Natural killer cell treated with Interleukin-12 subunit alpha and Interleukin-12 subunit beta and Interleukin-15 and Interleukin-18, amount 100 ng/mL, for 72 hours (primary cell): ENCODE measurements around the gene SH3BP4. TPM values are rescaled to one million over a fixed set of nuclear protein-coding genes. Genes with fewer than 3 reads are reported as not detected.
A peak's percentile ranks its signal among the peaks of the same experiment; 100 is the strongest.

Experiments used
- ATAC-seq, 2 donors: fragments of 150-1000 bp; cut with Tn5 transposase in 1 of 2; sonication (Bioruptor Pico), chemical (Tn5 transposase) in 1 of 2; 2 replicates each; pipeline ENCODE4 v1.10.0; 2021
- DNase-seq: peaks from one replicate; pipeline ENCODE4 v3.0.0; 2022; ENCODE audit warnings: low spot score
- H3K27ac Mint-ChIP-seq, 2 donors: 1 replicate in 1 of 2; 2 replicates in 1 of 2; pipeline ENCODE4 v1.8.0; 2022; ENCODE audit warnings: mixed read lengths in 2 of 2, mild to moderate bottlenecking in 1 of 2, moderate library complexity in 1 of 2
- H3K27me3 Mint-ChIP-seq, 2 donors: 1 replicate in 1 of 2; 2 replicates in 1 of 2; pipeline ENCODE4 v1.8.0; 2022; ENCODE audit warnings: mixed read lengths in 2 of 2
- H3K36me3 Mint-ChIP-seq: one replicate; pipeline ENCODE4 v1.8.0; 2022; ENCODE audit warnings: mixed read lengths
- H3K4me1 Mint-ChIP-seq, 2 donors: 1 replicate in 1 of 2; 2 replicates in 1 of 2; pipeline ENCODE4 v1.8.0; 2022; ENCODE audit warnings: low read depth in 2 of 2, mixed read lengths in 2 of 2, mild to moderate bottlenecking in 1 of 2
- H3K4me3 Mint-ChIP-seq: one replicate; pipeline ENCODE4 v1.8.0; 2022; ENCODE audit warnings: mixed read lengths
- H3K9me3 Mint-ChIP-seq: 2 replicates; pipeline ENCODE4 v1.8.0; 2022; ENCODE audit warnings: mixed read lengths
- total RNA-seq, 2 donors: library from RNA; stranded (reverse); gene quantifications; one replicate each; pipeline ENCODE4 v1.2.3, GENCODE V29; 2022

Gene SH3BP4
- total RNA-seq, 2 donors from 2014 or later = not detected

DNA sequence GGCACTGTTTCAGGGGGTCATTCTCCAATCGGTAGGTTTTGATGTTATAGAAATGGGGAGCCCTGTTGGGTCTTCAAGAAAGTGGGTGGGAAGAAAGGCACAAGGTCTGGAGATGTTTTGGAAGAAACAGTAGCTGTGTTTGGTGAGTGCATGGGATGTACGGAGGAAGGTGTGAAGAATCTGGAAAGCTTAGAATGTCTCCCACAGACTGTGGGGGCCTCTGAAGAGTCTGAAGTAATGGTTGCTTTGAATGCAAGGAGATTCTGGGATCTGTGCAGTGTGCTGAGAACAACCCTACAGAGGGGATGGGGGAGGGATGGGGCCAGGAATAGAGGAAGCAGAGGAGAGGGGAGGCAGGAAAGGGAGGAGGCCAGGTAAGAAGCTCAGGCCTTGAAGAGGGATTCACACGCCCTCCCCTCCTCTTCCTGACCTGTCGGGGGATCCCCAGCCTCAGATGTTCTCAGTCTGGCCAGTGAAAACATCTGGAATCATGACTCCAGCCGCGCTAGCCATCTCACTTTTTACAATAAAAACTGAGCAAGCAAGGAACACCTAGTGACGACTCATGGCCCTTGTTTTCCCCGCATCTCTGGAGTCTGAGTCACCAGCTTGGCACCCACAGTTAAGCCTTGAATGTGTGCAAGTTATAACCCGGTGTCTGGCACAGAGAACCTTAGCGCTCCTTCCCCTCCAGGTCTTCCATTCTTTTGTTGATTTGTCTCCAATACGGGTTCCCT lies 74.2 kb downstream of the SH3BP4 start:
- no peaks in the 10 kb centered on the region for H3K9me3 Mint-ChIP-seq
- no peak overlapping the region for H3K27ac Mint-ChIP-seq
- H3K36me3 Mint-ChIP-seq = no peaks in the 10 kb centered on the region
- no peak overlapping the region for H3K4me3 Mint-ChIP-seq
- H3K4me1 Mint-ChIP-seq = no peaks in the 10 kb centered on the region
- ATAC-seq (no peak), DNase-seq (no peak)
- peaks cover 0 to 3% of the 10 kb centered on the region in 2 donors for H3K27me3 Mint-ChIP-seq

DNA sequence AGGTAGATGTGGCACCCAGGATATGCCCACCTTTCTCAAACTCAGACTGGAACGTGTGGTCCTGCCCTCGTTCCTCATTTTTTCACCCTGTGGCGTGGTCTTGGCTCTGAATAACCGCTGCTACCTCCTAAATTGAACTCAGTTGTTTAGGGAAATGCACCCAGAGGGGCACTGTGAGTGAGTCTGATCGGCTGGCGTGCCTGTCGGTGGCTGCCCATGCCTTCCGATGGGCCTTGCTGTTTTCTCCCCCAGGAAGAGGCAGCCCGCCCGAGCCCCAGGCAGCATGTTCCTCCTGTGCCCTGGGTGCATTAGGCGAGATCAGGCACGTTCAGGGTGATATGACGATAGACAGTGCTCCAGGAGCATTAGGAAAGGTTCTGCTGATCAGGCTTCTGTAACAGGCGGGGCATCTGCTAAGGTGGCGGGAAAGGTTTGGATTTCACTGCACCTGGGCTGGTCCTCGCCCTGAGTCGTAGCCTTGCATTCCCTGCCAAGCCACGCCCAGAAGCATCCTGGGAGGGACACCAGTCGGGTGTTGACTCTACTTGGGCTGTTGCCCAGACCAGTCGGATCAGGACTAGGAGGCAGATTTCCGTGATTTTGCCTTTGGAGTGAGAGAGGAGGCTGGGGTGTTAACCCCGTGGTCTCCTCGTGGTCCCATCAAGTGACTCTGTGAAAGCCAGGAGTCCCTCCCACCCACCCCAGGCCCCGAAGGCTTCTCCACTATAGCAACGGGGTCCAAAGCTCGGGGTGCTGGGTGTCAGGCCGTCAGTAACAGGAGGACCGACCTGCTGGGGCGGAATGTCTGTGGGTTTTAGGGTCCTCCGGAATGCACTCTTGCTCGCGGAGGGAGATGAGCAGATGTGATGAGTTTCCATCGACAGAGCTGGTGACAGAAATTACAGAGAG lies 75.1 kb downstream of the SH3BP4 start:
- peaks cover 0 to 3% of the 10 kb centered on the region in 2 donors for H3K27me3 Mint-ChIP-seq
- H3K27ac Mint-ChIP-seq = no peak overlapping the region
- DNase-seq (no peak), ATAC-seq (no peak)
- H3K36me3 Mint-ChIP-seq = no peaks in the 10 kb centered on the region
- no peak overlapping the region for H3K4me3 Mint-ChIP-seq
- no peaks in the 10 kb centered on the region for H3K9me3 Mint-ChIP-seq
- H3K4me1 Mint-ChIP-seq = no peaks in the 10 kb centered on the region

DNA sequence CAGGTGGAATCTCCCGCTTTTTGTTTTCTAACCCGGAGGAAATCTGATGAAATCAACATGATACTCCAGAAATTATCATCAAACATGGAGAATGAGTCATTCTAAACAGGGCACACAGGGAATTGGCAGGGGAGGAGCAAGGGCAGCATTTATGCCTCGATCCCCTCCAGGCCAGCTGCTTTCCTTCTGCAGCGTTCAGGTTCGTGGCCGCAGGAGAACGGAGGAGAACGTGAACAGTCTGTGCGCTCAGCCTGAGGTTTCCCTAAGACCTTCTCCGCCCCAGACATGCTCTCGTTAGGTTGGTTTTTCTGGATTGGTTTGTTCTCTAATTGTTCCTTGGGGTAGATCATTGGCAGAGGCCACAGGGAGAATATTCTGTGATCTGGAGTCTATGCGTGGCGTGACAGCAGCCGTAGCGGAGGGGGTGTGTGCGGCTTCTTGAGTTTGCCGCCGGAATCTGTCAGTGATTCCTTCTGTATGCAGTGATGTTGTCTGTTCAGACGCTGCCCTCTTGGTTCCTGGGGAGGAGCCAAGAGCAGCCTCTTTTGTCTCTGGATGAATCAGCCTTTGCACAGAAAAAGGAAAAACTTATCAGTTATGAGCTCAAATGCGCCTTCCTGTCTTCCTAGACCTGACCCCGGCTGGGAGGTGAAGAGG lies 75.9 kb downstream of the SH3BP4 start:
- H3K4me3 Mint-ChIP-seq = no peak overlapping the region
- peaks cover 0 to 3% of the 10 kb centered on the region in 2 donors for H3K27me3 Mint-ChIP-seq
- no peak for ATAC-seq
- H3K4me1 Mint-ChIP-seq = no peaks in the 10 kb centered on the region
- H3K9me3 Mint-ChIP-seq = no peaks in the 10 kb centered on the region
- no peak overlapping the region for H3K27ac Mint-ChIP-seq
- H3K36me3 Mint-ChIP-seq = no peaks in the 10 kb centered on the region
- DNase-seq = no peak

DNA sequence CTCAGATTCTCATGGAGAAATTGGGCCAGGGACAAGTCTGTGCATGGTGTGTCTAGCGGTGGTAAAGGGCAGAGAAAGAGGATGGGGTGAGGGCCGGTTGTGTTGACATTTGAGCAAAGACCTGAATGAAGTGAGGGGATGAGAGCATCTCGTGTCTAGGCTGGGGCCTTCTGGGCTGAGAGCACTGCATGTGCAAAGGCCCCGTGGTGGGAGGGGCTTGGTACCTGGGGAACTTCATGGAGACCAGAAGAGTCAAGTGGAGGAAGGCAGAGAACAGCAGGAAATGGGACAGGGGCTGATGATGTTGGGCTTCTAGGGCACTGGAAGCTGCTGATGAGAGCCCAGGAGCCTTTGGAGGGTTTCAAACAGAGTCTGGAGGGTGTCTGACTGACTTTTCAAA lies 76.8 kb downstream of the SH3BP4 start:
- no peaks in the 10 kb centered on the region for H3K4me1 Mint-ChIP-seq
- no peak overlapping the region for H3K27ac Mint-ChIP-seq
- no peak for ATAC-seq
- no peaks in the 10 kb centered on the region for H3K36me3 Mint-ChIP-seq
- no peaks in the 10 kb centered on the region for H3K9me3 Mint-ChIP-seq
- peaks cover 0 to 3% of the 10 kb centered on the region in 2 donors for H3K27me3 Mint-ChIP-seq
- H3K4me3 Mint-ChIP-seq = no peak overlapping the region
- no peak for DNase-seq

DNA sequence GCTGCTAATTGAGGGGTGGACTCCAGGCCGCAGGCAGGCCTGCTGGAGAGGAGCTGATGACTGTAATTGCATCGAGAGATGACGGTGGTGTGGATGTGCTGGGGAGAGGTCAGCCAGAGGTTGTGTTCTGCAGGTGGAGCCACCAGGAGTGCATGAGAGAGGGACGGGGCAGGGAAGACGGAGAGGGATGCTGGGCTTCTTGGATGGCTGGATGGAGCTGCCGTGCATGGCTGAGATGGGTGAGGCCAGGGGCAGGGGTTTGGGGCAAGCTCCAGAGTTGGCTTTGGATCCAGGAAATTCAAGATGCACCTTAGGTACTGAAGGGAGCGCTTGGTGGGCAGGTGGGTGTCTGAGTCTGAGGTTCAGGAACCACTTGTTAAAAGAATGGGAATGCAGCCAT lies 77.2 kb downstream of the SH3BP4 start:
- Mint-ChIP-seq H3K4me1 (no peaks in the 10 kb centered on the region), H3K36me3 (no peaks in the 10 kb centered on the region), H3K9me3 (no peaks in the 10 kb centered on the region), H3K4me3 (no peak overlapping the region), H3K27ac (no peak overlapping the region), H3K27me3 (peaks cover 0 to 3% of the 10 kb centered on the region in 2 donors)
- DNase-seq (no peak), ATAC-seq (peak in 1 of 2 donors; percentile 8)

DNA sequence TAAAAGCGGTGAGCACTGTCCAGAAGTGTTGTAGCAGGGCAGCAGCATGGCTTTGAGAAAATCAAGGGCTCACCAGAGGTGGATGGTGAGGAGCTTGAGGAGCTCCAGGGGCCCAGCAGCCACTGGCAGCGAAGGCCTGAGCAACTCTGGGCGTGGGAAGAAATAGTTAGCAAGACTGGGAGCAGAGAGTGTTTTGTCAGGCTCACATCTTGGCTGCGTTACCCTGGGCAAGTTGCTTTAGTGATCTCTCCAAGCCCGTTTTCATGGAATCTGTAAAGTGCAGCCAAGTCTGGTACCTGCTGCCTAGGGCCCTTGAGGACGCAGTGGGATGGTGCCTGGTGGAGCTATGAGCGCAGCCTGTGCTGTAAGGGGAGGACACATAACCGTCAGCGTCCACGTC lies 78.3 kb downstream of the SH3BP4 start:
- Mint-ChIP-seq H3K4me3 (no peak overlapping the region), H3K4me1 (no peaks in the 10 kb centered on the region), H3K27me3 (peaks cover 0 to 3% of the 10 kb centered on the region in 2 donors), H3K9me3 (no peaks in the 10 kb centered on the region), H3K36me3 (no peaks in the 10 kb centered on the region), H3K27ac (no peak overlapping the region)
- no peak for DNase-seq
- no peak for ATAC-seq

DNA sequence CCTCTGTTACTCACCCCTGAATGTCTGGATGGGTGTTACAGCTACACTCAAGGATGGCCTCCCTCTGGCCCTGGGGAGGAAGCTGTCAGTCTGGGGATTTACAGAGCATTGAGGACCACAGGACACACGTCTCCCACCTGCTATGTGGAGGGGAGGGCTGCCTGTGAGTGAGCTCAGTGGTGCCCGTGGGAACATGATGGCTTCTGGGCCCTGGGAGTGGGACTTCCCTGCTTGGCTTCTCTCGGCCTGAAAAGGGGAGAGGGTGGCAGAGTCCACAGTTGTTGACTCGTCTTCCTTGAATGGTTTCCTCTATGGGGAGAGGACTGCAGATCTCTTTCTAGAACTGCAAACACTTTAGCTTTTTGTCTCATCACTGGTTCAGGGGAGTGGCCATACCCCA lies 79.1 kb downstream of the SH3BP4 start:
- no peaks in the 10 kb centered on the region for H3K36me3 Mint-ChIP-seq
- H3K9me3 Mint-ChIP-seq = no peaks in the 10 kb centered on the region
- H3K27me3 Mint-ChIP-seq = no peaks in the 10 kb centered on the region
- H3K4me1 Mint-ChIP-seq = no peaks in the 10 kb centered on the region
- no peak overlapping the region for H3K4me3 Mint-ChIP-seq
- ATAC-seq (no peak), DNase-seq (no peak)
- H3K27ac Mint-ChIP-seq = no peak overlapping the region

DNA sequence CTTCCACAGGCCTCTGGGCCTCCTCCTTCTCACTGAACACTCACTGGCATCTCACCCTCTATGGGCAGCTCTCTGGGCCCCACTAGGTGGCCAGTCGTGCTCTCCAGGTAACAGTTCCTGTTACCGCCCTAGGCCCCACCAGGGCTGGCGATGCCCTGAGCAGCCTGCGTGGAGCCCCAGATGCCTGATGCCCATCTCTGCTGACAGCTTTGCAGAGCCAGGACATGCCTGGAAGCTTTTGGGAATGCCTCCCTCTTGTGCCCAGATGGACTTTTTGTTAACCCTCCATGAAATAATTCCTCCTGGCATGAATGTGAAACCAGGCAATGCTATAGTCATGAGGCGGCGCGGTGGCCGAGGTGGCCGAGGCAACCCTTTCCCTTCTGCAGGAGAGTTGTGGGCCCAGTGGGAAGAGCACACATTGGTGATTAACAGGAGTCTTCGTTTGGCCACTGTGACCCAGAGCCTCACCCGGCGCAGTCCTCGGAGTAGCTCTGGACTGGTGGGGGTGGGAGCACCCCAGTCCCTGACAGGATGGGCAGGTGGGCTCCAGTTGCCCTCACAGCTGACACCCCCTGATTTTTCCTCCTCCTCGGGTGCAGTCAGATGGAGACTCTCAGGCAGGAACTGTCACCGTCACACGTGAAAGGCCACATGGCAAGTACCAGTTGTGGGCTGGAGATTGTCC lies 80.0 kb downstream of the SH3BP4 start:
- Mint-ChIP-seq H3K27me3 (no peaks in the 10 kb centered on the region), H3K9me3 (no peaks in the 10 kb centered on the region), H3K36me3 (no peaks in the 10 kb centered on the region), H3K4me1 (no peaks in the 10 kb centered on the region), H3K4me3 (no peak overlapping the region), H3K27ac (no peak overlapping the region)
- DNase-seq (no peak), ATAC-seq (no peak)

DNA sequence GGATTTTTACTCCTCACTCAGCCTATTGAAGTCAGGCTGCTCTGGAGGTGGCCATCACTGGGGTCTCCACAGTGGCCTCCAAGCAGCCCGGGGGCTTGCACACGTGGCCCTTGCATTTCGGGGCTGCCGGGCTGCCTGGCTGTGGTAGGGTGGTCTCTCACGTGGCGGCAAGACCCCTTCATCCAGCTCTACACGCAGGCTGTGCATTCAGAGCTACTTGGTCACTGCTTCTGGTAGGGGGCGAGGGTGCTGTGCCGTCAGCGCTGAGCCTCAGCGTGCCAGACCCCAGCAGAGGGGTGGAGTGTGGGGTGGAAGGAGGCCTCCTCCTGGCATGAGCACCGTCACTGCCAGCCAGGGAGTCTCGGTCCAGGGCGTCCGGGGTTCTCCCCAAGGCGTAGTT lies 80.6 kb downstream of the SH3BP4 start:
- DNase-seq = no peak
- no peak overlapping the region for H3K27ac Mint-ChIP-seq

DNA sequence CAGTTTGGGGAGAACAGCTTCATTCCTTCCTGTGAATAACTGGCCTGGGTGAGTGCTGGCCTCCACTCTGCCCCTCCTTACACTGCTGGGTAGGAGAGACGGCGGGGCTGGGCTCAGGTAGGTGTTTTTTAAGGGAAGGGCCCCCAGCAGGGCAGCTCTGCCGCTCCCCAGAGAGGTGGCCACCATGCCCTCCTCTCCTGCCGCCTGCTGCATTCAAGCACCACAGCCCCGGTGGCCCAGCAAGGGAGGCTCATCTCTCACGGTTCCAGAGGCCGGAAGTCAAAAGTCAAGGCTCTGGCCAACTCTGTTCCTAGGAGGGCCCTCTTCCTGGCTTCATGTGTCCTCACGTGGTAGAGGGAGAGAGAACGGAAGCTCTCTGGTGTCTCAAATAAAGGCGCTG lies 81.1 kb downstream of the SH3BP4 start:
- Mint-ChIP-seq H3K4me3 (no peak overlapping the region), H3K4me1 (no peaks in the 10 kb centered on the region), H3K27me3 (no peaks in the 10 kb centered on the region), H3K9me3 (no peaks in the 10 kb centered on the region), H3K36me3 (no peaks in the 10 kb centered on the region), H3K27ac (no peak overlapping the region)
- DNase-seq (no peak), ATAC-seq (no peak)

More for the DNA sequence above, 80.6 kb downstream of the SH3BP4 start:
- no peak for ATAC-seq
- no peaks in the 10 kb centered on the region for H3K27me3 Mint-ChIP-seq
- no peaks in the 10 kb centered on the region for H3K4me1 Mint-ChIP-seq
- no peaks in the 10 kb centered on the region for H3K9me3 Mint-ChIP-seq
- H3K36me3 Mint-ChIP-seq = no peaks in the 10 kb centered on the region
- no peak overlapping the region for H3K4me3 Mint-ChIP-seq

DNA sequence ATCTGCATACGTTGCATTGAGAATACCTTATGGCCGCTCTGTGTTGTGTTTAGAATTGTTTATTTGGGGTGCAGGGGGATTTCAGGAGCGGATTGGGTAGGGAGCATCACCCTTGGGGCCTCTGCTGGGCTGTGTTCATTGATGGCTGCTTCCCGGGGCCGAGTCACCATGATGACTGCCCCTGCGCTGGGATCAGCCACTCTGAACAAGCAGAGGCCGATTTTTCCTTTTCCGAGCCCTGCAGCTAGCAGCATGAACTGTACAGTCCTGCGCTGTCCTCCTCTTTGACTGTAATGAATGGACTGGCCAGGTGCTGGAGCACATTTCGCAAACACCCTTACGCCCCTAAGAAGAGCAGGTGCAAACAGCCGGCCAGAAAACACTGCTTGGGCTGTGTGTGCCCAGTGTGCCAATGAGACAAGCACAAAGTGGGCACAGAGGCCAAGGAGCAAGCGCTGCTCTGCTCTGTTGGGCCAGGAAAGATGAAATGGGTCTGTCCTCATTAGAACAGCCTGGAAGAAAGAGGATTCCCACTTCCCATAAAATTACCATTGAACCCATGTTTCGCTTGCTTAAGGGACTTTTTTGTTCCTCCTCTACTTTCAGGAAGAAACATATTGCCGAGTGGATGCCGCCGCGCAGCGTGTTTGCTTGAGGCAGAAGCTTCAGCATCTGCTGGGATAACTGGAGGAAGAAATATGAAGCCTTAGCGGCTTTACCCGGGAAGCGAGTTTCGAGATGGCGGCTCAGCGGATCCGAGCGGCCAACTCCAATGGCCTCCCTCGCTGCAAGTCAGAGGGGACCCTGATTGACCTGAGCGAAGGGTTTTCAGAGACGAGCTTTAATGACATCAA lies 82.7 kb downstream of the SH3BP4 start:
- no peak overlapping the region for H3K27ac Mint-ChIP-seq
- H3K4me3 Mint-ChIP-seq = no peak overlapping the region
- H3K27me3 Mint-ChIP-seq = no peaks in the 10 kb centered on the region
- no peaks in the 10 kb centered on the region for H3K36me3 Mint-ChIP-seq
- ATAC-seq (no peak), DNase-seq (no peak)
- H3K9me3 Mint-ChIP-seq = no peaks in the 10 kb centered on the region
- no peaks in the 10 kb centered on the region for H3K4me1 Mint-ChIP-seq

DNA sequence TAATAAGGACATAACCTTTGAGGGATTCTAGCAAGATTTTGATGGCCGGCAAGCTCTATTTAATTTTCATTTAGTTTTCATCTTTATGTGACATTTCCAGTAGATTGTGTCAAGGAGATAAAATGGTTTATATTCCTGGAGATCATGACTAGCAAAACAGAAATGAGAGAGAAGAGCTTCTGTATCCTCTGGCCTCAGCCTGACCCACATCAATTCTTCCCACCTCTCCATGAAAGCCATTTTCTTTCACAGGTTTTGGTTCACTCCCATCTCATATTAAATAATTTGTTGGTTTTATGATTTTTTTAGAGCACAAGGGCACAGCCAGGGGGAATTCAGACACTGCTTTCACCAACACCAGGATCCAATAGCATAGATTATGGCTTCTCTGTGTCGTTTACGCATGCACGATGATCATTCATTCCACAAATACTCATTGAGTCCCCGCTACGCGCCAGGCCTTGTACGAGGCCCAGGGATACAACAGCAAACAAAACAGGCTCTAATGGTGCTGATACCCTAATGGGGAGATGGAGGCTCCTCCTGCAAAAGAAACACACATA lies 85.9 kb downstream of the SH3BP4 start:
- ATAC-seq (no peak), DNase-seq (no peak)
- no peaks in the 10 kb centered on the region for H3K36me3 Mint-ChIP-seq
- H3K27ac Mint-ChIP-seq = no peak overlapping the region
- H3K4me3 Mint-ChIP-seq = no peak overlapping the region
- H3K4me1 Mint-ChIP-seq = no peaks in the 10 kb centered on the region
- H3K9me3 Mint-ChIP-seq = no peaks in the 10 kb centered on the region
- H3K27me3 Mint-ChIP-seq = no peaks in the 10 kb centered on the region
